NK-92 treated with Interleukin-12 subunit alpha and Interleukin-12 subunit beta, amount 100 ng/mL, for 24 hours (cell line): ENCODE measurements around the gene TTC33.
"Not testable (repeated sequence)": the region's sequence is repeated elsewhere in the genome, so short reads cannot be mapped to it uniquely, and the experiment has no call there.

Experiments
- DNase-seq: peaks from one replicate; lab custom pipeline; 2025; lab: John Stamatoyannopoulos, UW

TTC33 gene

DNA sequence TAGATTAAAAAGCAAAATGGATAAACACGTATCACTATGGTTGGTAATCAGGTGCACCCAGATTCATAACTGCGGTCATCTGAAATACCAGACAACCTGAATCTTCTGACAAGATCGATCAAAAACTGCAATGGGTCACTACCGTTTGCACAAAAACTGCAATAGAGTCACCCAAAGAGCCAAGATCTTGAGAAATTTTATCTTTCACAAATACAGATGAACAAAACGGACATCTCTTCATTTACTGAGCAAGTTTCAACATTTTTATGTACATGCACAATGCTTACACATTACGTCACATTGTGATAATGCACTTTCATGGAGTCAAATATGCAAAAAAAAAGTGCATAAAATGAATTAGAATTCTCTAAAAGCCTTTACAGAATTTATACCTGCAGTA, 23.8 kb upstream of the TTC33 start:
- DNase-seq, result no peak

DNA sequence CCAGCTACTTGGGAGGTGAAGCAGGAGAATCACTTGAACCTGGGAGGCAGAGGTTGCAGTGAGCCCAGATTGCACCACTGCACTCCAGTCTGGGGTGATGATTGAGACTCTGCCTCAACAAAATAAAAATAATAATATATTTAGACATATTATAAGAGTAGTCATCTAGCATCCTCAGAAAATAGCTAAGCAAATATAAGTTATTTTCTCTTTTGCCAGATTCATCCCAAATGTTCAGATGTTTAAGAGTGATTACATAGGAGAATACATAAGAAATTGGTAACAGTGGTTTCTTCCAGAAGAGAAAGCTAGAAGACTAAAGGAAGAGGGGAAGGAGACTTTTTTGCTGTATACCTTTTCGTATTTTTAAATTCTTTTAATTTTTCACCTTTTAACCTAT, 22.4 kb upstream of the TTC33 start:
- no peak for DNase-seq

DNA sequence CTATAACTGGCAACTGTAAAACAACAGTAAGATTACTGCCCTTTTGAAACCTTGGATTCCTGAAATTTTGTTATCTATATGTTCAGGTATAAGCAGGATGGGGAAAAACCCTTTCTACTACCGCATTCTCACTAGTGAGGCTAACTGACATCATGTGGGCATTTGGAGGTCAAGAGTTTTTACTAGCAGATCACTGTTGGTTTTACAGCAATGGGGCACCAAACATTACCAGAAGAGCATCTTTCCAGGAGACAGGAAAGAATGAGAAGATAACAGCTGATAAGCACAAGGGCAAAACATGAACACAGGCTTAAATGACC, 20.9 kb upstream of the TTC33 start:
- DNase-seq, result no peak

DNA sequence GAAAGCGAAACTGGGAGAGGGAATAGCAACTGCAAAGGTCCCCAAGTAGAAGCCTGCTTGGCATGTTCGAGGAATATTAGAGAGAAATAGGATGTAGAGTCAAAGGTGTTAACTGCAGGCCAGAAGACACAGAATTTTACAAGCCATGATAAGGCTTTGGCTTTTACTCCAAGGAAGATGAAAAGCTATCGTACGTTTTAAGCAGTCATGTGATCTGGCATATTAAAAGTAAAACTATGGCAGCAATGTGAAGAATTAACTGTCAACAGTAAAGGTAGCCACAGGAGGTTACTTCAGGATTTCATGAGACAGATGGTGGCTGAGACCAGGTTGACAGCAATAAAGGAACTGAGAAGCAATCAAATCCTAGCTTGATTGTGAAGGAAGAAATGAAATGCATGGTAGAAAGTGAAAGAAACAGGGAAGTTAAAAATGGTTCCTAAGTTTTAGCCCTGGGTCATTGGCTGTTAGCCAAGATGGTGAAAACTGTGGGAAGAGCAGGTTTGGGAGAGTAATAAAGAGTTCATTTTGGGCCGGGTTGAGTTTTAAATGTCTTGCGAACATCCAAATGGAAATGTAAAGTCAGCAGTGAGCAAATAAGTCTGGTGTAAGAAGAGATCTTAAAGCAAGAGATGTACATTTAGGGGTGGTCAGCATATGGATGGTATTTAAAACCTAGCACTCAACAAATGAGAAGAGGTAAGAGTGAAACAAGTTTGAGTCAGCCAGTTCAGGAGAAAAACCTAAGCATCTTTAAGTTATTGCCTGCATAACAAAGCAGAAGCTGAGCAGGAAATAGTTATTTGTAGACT, 20.3 kb upstream of the TTC33 start:
- no peak for DNase-seq

DNA sequence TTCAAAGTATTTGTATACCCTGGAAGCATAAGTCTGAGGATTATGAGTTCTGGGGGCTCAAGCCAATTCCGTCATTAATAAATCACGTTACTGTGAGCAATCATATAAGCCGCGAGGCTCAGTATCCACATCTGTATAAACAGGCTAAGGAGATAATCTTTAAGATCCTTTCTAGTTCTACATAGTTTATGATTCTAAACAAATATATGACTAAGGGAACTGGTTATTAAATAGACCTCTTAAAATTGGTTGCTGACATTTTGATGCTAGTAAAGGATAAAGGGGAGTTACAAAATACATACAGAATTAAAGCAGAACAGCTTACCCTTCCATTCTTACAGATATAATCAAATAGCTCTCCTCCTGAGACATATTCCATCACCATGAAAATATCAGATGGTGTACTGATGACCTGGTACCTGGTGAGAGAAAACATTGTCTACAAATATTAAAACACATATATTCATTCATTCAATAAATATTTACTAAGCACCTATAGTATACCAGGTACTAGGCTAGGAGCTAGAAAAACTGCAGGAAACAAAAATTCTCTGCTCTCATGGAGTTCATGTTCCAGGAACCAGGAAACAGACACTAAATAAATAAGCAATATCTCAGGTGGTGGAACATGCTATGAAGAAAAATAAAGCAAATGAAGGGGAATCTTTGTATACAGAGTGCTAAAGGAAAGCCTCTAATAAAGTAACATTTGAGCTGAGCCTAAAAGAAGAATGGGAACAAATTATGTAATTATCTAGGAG, 19.5 kb upstream of the TTC33 start:
- DNase-seq, result no peak

DNA sequence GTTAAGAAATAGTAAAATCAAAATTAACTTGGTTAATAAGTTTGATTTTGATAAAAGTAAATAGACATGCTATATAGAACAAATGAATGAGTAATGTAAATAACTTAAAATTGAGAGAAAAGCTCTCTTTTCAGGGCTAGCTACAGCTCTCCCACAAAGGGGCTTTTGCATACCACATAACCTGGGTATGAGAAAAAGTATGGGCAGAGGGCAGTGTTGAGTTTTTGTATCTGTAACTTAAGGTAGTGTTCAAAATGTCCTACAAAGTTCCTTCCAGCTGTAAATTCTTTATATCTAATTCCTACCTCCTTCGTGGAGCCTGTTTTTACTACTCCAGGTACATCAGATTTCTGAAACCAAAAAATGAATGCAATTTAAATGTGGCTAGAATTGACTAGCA, 18.9 kb upstream of the TTC33 start:
- DNase-seq, result no peak

DNA sequence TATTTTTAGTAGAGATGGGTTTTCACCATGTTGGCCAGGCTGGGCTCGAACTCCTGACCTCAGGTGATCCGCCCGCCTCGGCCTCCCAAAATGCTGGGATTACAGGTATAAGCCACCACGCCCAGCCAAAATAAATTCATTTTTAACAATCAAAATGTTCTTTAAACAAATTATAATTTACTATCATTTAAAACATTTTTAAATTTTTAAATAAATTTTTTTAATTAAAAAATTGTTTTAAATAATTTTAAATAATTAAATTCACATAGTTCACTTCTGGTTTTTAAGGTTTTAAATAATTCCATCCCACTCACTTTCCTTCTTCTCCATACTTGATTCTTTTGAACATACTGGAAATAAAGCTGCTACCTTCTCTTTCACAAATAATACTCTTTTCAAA, 15.0 kb upstream of the TTC33 start:
- no peak for DNase-seq

DNA sequence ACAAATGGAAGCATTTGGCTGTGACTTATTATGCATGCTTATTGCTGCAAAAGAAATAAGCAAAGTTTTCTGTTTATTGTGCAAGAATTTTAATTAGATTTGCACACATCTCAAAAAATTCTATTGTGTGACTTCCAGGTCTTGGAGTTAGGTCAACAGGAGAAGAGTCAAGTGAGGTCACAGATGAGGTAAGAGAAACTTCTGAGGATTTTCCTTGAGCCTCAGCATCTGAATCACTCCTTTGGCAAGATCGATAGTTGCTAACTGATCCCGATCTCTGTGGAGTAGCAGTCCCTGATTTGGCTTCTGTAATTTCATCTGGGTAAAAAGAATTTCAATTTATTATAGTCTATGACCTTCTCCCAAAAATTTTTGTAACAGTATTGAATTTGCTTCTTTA, 6.9 kb upstream of the TTC33 start:
- DNase-seq, result no peak

DNA sequence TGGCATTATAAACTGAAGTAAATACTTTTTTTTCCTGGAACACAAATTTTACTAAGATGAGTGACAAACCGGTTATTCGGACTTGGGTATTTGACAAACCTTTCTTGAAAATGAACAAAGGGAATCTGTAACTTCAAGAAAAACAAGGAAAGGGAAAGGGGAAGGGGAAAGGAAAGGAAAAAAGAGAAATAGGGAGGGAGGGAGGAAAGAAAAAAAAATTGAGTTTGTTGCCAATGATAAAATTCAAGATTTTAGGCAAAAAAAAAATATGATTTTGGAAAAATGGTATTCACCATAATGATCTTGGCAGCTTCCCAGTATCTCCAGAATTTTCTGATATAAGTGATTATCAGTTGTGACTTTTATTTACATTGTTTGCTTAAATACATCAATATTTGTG, 1.6 kb upstream of the TTC33 start:
- DNase-seq, result no peak

DNA sequence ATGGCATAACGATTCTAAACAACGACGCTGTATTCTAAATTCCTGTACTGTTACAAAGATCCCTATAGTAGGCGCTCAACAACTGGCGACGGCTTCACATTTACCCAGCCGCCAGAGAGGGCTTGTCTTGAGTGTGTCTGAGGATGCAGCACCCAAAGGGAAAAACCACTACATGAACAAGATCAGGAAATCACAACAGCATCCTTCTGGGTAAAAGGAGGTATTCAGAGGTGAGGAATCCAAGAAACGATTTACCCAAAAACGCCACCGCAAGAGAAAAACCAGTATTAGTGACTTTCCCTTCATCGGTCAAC, 711 bp downstream of the TTC33 start:
- peak; percentile 39 for DNase-seq

DNA sequence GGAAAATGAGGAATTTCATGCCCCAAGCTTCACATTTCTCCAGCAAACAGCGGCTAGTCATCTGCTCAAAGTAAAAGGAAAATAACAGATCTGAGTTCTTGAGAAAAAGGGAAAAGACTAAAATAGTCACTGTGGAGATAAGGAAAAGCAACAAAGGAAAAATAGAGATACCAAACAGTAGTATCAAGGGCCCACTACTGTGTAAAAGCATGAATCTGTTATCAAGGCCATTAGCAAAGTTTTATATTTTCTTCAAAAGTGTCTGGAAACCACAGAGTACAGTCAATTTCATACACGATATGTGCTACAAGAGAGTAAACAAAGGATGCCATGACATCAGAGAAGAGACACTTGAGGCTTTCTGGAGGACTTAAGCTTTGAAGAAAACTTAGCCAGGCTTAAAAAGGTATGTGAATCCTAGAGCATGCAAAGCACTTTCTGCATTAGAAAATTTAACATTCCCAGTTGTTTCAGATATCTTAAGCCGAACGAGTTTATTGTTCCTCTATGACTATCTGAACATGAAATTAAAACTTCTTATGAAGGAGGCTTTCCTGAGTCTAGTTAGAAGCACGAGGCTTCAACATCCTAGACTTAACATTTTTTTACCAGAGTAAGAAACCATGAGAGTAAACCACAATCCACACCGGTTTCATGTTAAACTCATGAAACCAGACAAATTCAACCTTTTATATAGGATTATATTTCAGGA, 1.2 kb downstream of the TTC33 start:
- DNase-seq, result no peak

DNA sequence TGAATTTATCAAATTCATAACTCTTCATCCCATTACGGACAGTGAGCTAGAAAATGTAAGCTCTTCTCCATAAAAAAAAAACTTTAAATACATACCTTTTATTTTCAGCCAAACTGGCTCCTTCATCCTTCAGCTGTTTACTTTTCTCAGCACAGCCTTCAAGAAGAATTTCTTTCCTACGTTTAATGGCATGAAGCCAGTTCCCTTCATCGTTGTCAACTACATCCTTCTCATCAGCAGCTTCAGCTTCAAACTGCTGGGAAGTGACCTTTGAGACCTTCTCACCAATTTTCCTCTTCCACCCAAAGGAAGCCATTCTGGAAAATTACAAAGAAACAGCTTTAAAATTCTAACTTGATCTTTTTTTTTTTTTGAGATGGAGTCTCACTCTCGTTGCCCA, 9.1 kb downstream of the TTC33 start:
- DNase-seq, result no peak

DNA sequence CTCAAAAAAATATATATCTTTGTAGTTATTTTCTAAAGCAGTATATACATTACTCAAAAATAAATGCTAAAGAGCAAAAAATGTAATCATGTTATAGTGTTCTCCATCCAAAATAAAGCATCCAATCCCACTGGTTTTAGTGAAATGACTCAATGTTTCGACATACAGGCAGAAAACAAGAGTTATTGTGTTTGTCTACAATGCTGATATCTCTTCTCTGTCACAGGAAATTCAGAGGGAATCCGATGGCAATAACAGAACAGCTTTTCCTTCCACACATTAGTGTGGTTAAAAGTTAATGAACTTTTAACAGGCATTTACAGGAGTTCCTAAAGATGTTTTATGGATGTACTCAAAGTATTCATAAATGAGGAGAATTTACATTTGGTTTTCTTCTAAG, 12.0 kb downstream of the TTC33 start:
- DNase-seq, result no peak

DNA sequence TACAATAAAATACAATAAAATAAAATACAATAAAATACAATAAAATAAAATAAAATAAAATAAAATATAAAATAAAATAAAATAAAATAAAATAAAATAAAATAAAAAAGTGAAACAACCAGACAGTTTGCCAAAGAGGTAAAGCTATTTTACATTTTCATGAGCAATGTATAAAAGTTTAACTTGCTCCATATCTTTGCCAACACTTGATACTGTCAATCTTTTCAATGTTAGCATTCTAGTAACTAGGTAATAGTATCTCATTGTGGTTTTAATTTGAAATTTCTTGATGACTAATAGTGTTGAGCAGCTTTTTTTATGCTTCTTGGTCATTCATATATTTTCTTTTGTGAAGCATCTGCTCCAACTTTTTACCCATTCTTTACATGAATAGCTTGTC, 17.3 kb downstream of the TTC33 start:
- DNase-seq, result no peak

DNA sequence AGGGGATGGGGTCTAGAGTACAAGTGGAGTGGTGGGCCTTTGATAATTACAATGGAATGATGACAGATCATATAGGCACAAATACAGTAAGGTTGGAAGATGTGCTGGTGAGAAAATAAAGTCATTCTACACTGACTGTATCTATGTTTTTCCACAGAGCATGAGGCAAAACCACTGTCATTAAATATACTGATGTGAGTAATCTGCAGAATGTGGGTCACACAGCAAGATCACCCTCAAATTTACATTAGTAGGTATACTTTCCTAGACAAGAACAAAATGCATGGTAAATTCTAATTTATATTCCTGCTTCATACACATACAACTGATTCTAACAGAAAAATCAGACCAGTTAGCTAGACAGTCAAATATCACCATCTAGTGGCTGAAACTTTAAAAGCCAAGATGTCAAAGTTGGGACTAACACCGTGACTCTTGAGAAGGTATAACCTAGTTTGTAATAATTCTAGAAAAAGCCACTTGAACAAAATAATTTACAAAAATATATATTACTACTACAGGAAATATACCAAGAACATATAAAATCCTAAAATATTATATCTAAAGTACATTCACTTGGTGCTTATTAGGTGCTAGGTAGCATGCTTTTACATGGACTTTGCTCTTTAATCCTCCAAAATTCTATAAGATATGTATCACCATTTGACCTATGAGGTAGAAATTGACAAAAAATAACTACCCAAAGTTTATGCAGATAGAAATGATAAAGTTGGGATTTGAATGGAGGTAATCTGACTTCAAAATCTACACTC, 19.5 kb downstream of the TTC33 start:
- no peak for DNase-seq

DNA sequence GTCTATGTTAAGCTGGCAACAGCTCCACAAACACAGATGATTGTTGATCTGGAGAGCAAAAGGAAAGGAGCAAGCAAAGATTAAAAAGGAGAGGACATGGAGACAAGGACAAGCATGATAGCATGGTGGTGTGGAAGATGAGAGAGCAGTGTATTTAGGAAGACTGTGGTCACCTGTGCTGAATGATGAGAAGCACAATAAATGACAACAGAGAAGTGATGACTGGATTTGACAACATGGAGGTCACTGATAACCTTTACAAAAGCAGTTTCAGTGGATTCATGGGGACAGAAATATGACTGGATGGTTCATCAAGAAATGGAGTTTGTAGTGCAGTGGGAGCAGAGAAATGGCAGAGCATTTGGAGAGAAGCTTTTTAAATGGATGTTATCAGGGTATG, 20.2 kb downstream of the TTC33 start:
- DNase-seq, result no peak

DNA sequence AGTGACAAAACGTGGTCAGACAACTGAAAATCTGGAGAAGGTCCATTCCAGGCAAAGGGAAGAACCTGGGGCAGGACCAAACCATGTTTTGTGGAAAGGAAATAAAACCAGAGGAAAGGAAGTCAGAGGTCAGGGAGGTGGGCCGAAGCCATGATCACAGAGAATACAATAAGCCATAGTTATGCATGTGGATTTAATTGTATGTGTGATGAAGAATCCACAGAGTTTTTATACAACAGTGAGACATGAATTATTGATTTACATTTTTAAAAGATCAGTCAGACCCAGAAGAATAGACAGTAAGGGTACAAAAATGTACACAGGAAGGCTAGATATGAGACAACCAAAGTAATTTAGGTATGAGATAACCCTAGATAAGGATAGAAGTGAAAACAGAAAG, 20.8 kb downstream of the TTC33 start:
- no peak for DNase-seq

DNA sequence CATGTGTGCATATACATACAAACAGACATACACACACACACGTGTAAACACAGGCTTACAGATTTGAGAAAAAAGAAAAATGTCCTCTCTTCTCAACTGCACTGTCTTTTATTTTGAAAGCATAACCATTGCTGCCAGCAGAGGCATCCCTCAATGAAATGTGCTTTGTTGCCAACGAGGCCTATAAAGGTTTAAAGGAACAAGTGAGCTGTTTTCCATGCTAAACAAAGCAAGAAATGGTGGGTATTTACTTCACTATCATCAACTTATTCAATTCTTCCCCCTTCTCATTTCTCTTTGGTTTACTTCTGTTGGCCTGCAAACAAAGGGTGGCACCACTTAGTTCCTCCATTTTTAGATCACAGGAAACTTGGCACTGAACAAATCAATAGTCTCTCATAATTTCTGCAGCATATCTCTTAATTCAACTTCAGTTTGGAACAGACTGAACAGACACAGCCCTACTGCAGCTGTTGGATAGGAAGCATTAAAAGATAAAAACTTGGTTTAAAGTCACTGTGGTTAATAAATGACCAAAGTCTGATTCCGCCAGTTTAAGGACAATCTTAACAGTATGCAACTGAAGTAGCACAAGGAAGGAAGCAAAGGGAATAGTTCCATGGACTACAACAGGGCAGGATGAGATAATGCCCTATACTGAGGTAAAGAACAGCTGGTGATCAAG, 21.7 kb downstream of the TTC33 start:
- no peak for DNase-seq

DNA sequence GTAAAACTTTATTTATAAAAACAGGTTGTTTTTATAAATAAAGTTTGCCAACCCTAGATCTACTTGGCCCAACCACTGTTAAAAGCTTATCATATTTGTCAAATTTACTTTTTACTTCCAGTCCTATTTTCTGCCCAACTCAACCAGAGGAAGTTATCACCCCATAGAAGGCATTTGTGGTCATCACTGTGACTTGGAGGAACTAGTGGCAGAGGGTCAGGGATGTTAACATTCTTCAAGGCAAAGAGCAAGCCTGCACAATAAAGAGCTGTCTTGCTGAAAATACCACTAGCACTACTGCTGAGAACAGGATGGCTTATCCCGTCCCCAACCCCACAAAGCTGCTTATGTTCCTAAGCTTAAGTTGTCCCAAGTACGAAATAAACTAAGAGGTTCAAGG, 22.3 kb downstream of the TTC33 start:
- DNase-seq, result no peak

DNA sequence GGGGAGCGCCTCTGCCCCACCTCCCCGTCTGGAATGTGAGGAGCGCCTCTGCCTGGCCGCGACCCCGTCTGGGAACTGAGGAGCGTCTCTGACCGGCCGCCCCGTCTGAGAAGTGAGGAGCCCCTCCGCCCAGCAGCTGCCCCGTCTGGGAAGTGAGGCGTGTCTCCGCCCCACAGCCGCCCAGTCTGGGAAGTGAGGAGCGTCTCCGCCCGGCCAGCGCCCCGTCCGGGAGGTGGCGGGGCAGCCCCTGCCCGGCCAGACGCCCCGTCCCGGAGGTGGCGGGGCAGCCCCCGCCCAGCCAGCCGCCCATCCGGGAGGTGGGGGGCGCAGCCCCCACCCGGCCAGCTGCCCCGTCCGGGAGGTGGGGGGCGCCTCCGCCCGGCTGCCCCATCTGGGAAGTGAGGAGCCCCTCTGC, 33.3 kb downstream of the TTC33 start:
- DNase-seq, result not testable (repeated sequence)

DNA sequence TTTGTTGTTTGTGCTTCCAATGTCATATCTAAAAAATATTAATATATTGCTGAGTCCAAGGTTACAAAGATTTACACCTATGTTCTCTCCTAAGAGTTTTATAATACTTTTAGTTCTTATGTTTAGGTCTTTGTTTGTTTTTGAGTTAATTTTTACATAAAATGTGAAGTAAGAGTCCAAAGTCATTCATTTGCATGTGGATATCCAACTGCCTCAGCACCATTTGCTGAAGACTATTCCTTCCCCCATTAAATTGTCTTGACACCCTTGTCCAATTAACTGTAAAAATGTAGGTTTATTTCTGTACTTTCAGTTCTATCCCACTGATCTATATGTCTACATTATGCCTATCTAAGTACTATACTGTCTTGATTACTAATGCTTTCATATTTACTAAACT, 35.7 kb downstream of the TTC33 start:
- no peak for DNase-seq

DNA sequence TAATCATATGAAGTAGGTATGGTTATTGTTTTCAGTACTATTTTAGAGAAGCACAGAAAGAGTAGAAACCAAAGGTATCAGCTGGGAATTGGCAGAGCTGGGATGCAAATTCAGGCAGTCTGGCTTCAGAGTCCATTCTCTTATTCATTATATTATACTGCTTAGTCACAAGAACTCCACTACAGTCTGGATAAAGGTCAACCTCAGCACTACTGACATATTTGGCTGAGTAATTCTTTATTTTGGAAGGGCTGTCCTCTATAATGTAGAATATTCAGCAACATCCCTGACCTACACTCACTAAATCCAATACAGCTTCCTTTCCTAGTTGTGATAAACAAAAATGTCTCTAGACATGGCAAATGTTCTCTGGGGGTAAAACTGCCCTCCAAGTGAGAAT, 38.5 kb downstream of the TTC33 start:
- DNase-seq, result no peak
